Fibroblast of peridontal ligament (primary cell): Measurements from ENCODE around the gene RTN4RL1.

Experiments used
- DNase-seq: peaks from one replicate; pipeline ENCODE4 v3.0.0-alpha.2; 2010; ENCODE audit errors: extremely low read depth

Gene RTN4RL1

DNA sequence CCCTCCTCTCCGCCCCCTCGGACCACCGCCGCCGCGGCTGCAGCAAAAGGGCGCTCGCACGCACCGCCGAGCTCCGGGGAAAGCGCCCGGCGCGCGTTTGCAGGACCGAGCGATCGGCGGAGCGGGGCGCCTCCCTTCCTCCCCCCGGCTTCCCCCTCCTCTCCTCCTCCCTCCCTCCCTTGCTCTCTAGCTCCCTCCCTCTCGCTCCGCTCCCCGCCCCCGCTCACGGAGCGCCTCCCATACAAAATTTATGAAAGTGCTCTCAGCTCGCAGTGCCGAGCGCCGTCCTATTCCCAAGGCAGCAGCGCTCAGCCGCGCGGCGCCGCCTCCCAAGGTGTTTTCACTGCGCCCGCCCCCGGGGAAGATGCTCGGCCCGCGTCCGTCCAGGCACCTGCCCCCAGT is at the start of gene RTN4RL1:
TSS of gene RTN4RL1 (minus strand) at position 115 of the 402 bp plus-strand sequence. CDS start 469 bp downstream, outside the sequence.
- peak; percentile 56 for DNase-seq

DNA sequence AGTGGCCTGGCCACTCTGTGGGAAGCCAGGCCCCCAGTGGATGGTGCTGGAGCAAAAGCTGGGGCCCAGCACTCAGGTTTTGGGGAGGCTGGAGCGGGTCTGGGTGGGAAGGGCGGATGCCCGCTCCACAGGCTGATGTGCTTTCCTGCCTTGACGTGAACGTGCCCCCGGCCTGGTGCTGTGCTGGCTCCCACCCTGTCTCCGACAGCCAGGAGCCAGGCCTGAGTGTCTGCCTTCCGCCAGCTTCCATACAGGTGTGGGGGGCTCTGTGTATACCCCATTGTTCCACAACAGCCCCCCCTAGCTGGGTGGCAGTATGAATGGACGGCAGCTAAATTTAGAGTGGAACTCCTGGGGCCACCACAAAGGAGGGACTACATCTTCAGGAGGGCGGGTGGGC is 49.8 kb upstream of the RTN4RL1 start:
- no peak for DNase-seq

DNA sequence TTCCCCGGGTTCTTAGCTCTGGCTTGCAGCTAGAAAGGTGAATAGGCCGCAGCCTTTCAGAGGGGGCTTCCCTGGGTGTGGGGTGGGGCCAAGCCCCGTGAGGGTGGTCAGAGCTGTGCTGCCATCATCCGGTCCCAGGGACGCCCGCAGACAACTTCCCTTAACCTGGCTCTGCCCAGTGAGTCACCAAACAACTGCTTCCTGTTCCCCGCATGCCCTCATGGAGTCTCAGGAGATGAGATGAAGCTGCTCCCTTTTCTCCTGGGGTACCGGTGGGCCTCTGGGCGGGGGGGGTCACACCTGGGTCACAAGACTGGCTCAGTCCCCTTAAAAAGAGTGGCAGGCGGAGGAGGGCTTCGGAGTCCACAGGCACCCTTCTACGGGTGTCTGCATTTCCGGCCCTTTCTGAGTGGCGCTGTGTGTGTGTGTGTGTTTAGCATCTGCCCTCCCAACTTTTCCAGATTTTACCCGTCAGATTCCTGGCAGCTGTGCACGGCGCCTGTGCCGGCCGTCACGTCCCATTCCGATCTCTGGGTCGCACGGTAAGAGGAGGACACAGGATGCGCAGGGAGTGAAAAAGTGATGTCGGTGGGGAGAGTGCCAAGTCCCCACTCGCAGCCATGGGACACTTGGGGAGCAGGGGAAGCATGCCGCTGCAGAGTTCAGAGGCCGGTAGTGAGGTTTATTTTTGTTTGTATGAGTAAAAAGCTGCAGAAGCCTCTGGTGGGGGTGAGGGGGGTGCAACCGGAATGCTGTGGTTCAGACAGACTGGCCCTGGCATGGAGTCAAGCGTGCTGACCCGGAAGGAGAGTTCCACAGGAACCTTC is 46.5 kb upstream of the RTN4RL1 start:
- peak; percentile 50 for DNase-seq

GRCh38 chr17:2071024-2071385 is 45.9 kb upstream of the RTN4RL1 start:
- no peak for DNase-seq

GRCh38 chr17:2070241-2071023 is 45.3 kb upstream of the RTN4RL1 start:
- no peak for DNase-seq

GRCh38 chr17:2068519-2069051 is 43.5 kb upstream of the RTN4RL1 start:
- no peak for DNase-seq

DNA sequence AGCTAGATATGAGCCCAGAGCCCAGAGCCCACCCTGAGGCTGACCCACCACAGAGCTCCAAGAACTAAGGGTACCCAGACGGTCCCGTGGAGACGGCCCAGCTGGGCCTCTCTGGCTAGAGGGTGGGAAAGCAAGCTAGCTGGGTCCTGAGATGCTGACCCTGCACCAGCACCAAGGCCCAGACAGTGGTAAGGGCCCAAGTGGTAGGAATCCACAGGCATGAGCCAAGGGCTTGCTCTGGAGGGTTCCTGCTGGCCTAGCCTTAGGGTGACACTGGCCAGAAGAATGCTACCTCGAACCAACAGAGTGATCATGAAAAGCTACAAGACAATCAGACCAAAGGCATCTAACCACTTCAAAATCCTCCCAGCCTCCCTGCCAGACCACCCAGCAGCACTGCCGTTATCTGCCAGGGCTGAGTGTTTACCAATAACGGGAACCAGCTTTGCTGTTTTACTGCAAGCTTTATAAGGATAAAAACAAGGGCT is 42.9 kb upstream of the RTN4RL1 start:
- DNase-seq = peak; percentile 70

DNA sequence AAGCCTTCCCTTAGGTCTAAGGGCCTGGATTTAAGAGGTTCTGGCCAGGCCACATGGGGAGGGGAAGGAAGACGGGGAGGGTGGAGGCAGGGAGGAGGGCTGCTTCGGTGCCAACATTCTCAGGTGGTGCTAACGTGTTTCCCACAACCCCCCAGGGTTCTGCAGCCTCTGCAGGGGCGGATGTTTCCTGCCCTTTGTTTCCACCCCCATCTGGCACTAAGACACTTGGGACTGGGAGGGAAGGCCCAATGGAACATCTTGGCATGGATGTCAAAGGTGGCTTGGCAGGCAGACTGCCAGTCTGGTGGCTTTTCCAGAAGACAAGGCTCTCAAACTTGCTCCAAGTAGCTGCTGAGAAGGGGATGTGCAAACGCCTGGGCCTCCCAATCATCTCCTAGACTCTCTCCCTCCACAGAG is 42.5 kb upstream of the RTN4RL1 start:
- DNase-seq = no peak

- DNase-seq = no peak
Observed at GRCh38 chr17:2067048-2067561, 42.0 kb upstream of the RTN4RL1 start.

GRCh38 chr17:2065949-2066400 is 40.8 kb upstream of the RTN4RL1 start:
- no peak for DNase-seq

DNA sequence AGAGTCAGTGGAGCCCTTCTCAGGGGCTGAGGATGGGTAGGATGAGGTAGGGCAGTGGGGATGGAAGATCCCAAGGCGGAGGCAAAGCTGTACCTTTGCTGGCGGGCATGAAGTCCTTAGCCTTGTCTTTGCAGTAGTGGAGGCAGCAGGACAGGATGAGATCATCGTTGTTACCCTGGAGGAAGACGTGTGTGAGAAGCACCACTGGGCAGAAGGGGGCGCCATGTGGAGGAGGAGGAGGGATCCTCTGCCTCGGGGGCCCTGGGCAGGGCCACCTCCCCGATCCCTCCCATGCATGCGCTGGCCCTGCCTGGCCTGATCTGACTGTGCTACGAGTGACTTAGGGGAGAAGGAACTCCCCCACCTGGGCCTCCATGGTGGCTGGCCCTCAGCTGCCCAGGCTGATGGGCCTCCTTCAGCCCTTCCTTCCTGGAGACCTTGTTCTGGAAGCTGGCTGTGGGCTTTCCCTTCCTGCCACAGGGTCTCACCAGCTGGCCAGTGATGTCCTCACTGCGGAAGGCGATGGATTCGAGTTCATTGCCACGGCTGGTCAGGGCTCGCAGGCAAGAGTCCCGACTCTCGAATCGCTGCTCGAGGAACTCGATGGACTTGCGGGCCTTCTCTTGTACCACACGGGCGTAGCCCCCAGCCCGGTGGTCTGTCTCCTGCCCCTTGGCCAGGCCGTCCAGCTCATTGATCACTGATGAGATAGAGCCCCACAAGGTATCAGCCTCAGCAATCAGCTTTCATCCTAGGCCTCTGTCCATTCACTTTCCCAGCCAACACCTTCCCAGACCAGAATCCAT is 40.0 kb upstream of the RTN4RL1 start:
- DNase-seq = no peak

DNA sequence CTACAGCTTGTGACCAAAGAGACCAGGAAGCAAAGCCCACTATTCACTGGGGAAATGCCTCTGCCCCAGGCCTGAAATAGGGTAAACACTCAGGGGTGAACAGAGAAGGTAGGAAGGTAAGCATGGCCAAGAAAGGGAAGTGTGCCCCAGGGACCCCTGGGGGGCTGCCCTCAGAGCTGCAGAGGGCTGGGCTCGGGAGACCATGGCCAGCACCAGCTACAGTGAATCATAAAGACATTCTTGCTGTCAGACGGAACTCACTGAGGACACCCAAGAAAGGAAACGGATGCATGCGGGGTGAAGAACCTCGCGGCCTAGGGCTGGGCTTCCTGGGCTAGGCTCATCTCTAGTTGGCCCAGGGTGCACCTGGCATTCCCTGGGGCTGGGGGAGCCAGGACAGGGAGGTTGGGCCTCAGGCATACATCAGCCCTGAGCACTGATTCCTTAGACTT is 39.4 kb upstream of the RTN4RL1 start:
- no peak for DNase-seq

GRCh38 chr17:2064147-2064489 is 39.0 kb upstream of the RTN4RL1 start:
- no peak for DNase-seq

DNA sequence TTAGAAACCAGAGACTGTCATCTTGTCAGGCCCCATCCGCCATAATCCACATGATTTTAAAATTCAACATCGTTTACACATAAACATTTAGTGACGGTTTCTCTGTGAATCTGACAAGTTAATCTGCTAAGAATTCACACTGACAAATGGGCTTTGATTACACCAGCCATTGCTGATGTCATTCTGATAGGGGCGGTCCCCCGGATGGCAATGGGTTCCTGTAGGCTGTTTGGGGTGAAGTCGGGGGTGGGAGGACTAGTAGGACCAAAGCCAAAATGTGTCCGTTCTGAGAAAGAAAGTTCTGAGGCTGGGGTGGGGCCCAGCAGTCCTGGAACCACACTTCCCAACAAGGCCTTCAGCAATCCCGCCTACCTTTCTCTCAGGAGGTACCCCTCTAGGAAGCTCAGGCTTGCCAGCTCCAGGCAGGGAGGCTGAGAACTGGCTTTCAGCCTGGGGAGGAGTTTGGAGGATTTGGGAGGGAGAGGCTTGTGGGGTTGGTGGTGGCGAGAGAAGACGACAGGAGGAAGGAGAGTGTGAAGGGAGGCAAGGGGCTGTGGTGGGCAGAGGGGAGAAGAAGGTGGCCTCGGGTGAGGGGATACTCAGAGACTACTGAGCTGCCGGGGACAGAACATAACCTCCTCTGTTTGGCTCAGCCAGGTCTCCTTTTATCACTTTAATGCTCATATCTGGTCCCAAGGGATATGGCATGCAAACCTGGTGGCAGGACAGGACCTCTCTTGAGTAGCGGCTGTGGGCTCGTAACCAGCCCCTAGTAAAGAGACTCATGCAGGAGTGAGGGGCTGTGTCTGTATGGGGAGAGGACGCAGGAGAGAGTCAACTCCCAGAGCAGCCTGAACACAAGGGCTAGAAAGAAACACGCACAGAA is 38.4 kb upstream of the RTN4RL1 start:
- no peak for DNase-seq

GRCh38 chr17:2062571-2063183 is 37.5 kb upstream of the RTN4RL1 start:
- no peak for DNase-seq

GRCh38 chr17:2061441-2061958 is 36.4 kb upstream of the RTN4RL1 start:
- no peak for DNase-seq

- no peak for DNase-seq
Observed at GRCh38 chr17:2060681-2061440, 35.7 kb upstream of the RTN4RL1 start.

DNA sequence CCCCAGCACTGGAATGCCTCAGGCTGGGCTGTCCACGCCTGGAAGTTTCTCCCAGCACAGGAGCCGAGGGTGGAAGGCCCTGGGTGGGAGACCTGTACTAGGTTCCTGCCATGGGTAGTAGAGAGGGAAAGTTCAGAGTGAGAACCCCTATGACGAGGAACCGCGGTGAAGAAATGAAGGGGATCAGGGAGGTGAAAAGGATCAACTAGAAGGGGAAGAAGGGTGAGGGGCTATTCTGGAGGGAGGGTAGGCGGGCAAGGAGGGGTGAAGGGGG is 35.2 kb upstream of the RTN4RL1 start:
- no peak for DNase-seq
